NOMO-1 (cell line): ENCODE data around the gene TMA16.
"Not testable (repeated sequence)": the region's sequence is repeated elsewhere in the genome, so short reads cannot be mapped to it uniquely, and the experiment has no call there.

Experiments used
- DNase-seq, 2 experiments: peaks; one replicate each; lab custom pipeline; 2025; ENCODE audit not compliant: unreplicated experiment in 2 of 2; lab: John Stamatoyannopoulos, UW

The TMA16 gene

DNA sequence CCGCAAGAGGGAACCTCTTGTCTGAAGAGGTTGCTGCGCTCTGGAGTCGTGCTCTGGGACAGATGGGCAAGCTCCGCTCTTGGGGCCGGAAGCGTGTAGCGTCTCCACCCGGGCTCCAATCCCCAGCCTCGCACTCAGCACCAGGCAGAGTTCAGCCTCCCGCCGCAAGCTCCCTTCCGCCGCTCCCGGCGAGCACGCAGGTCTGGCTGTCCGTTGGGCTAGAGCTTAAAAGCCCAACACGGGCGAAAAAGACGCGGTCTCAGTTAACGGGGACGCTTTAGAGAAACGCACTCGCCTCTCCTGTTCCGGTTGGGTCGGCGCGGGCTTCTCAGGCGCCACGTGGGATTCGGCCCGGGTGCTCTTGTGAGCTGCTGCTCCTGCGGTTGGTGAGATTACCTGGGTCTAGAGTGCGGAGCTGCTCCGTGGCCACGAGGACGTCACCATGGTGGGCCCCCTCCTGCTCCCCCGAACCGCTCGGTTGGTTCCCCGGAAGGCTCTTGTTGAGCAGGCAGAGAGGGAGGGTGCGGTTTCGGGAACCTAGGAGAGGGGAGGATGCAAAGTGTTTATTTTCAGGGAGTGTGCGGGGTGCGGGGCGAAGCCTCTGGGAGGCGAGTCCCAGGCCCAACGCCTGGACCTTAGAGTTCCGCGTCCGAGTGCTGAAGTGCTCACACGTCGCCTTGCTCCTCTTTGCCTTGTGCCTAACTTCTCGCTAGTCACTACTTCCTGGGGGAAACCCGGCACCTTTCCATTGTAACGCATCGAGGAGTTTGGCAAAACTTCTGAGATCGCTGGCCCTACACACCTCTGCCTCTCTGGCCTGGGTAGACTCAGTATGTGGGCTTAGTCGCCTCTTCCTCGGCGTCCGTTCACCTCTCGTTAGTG is at the start of gene TMA16:
TSS of gene TMA16 (plus strand) at position 331 of the 882 bp plus-strand sequence. CDS start at position 443, 112 bp downstream.
- DNase-seq = peak; percentile 78 to 82

GRCh38 chr4:163447023-163447422 is 47.5 kb upstream of the TMA16 start:
- not testable (repeated sequence) for DNase-seq

DNA sequence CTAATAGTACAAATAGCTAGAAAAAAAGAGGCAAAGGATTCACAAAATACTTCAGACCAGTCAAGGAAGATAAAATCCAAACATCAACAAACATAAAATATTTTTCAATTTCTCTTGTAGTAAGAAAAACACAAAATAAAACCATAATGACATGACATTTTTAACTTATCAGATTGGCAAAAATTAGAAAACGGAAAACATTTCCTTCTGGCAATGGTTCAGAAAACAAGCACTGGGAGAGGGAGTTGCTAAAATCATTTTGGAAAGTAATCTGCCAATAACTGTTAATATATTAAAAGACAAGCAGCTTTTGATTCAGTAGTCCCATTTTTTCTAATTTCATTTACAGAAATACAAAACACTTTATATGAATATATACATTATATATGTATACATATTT is 47.0 kb upstream of the TMA16 start:
- DNase-seq = no peak

DNA sequence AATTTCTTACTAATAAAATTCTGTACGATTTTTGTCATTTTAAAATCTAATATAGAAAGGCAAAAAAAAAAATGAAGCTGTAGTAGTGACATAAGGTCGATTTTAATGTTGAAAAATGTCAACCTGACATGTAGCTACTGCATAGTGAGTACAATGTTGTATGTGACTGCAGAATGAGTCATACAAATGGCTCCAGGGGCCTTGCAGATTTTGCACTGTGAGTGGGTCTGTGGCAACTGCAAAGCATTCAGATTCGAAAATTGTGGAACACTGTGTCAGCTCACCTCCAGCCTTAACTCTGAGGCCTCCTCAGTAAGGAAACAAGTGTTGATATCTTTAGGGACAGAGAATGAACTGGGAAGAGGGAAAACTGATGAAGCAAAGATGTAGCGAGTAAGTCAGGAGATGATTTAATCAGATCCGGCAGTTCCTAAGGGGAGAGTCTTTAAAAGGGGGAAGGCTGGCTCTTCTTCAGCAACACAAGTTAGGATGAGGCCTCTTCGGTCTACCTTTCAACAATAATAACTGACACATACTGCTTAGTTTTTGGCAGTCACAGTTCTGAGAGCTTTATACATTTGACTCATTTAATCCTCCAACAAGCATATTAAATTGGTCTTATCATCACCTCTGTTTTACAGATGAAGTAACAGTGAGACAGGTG is 45.8 kb upstream of the TMA16 start:
- DNase-seq = no peak

DNA sequence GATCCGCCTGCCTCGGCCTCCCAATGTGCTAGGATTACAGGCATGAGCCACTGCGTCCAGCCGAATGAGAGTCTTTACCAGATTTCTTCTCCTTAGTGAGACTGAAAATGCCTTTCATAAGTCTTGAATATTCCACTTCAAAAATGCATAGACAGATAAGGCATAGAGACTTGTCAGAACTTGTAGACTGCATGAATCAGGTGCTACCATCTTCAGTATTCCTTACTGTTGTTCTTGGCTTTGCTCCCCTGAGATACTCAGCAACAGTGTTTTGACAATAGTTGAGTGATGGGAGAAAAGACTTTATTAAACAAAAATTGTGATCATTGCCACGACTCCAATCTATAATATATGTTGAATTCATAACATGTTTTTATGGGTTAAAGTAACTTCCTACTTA is 31.9 kb upstream of the TMA16 start:
- no peak for DNase-seq

- no peak for DNase-seq
Observed at GRCh38 chr4:163467082-163467770, 27.3 kb upstream of the TMA16 start.

GRCh38 chr4:163470391-163470790 is 24.1 kb upstream of the TMA16 start:
- DNase-seq = peak in 1 of 2 experiments; percentile 18

DNA sequence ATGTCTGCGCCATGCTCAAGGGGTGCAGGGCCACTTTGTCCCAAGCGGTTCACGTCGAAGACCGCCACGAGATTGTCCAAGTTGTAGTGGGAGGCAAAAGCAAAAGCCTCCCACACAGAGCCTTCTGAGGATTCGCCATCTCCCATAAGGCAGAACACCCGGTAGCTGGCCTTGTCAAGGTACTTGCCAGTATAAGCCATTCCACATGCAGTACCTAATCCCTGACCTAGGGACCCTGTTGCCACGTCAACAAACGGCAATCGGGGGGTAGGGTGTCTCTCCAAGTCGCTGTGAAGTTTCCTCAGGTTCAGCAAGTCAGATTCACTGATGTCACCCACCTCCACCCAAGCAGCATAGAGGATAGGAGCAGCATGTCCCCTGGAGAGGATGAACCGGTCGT is 21.4 kb upstream of the TMA16 start:
- no peak for DNase-seq

GRCh38 chr4:163473576-163473975 is 20.9 kb upstream of the TMA16 start, which contains the start of gene TKTL2:
Gene TKTL2, minus strand, starts transcription at chr4:163473754. Its CDS starts 20 bp downstream, at chr4:163473734.
- DNase-seq = no peak

DNA sequence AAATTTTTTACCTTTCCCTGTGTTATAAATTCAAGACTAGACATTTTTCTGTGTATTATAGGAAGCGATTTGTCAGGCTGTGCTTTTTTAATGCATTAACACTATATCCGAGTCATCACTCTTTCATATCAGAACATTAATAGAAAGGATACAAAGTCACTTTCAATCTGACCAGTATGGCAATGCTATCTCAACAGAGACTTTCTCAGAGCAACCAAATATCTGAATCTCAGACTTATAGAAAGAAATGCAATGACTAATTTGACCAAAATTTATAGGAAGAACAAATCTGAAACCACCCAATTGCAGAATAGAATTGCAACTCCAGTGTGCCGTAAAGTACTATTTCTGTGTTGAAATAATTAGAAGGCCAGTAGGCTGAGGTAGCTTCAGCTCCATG is 20.5 kb upstream of the TMA16 start:
- no peak for DNase-seq

DNA sequence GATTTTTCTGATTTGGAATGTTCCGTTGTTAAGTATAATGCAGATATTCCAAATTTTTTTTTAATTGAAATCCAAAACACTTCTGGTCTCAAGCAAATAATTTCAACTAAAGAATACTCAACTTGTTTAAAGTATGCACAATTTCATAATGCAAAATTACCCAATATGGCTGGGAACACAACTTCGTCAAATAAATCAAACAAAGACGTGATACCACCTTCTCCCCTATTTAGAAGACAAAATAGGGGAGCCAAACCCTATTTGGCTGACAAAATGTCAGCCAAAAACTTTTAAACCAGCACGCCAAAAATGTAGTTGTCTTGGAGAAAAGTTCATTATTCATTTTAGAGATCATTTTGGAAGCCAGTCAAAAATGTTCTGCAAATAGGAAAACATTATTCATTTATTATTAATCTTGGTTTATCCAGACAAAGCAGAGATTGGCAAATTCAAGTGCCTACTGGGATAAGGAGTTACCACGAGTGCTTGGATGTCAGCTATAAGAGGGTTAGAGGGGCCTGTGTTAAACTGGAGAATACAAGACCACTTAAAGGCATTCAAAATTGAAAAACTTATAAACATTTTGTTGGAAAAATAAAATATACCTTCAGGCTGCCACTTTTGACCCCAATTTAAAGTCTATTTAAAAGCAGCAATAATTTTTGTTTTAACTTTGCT is 17.6 kb upstream of the TMA16 start:
- DNase-seq = no peak

GRCh38 chr4:163482190-163482589 is 12.3 kb upstream of the TMA16 start:
- DNase-seq = peak; percentile 84 to 94

DNA sequence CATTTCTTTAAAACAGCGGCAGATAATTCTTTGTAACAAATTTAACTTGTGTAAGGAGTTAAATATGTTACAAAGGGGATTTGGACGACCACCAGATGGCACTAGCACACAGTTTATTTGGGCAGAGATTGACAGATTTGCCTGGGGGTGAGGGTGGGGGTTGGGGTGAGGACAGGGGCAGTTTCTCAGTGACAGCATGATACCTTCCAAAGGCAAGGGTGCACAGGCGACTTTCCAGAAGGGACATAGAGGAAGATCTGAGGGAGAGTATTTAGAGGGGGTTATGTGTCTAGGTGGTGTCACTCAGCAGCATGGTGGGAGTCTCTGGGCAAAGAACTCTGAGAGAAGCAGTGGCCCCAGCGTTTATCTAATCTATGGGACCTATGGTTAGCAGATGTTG is 9.6 kb upstream of the TMA16 start:
- DNase-seq = peak; percentile 34 to 42

DNA sequence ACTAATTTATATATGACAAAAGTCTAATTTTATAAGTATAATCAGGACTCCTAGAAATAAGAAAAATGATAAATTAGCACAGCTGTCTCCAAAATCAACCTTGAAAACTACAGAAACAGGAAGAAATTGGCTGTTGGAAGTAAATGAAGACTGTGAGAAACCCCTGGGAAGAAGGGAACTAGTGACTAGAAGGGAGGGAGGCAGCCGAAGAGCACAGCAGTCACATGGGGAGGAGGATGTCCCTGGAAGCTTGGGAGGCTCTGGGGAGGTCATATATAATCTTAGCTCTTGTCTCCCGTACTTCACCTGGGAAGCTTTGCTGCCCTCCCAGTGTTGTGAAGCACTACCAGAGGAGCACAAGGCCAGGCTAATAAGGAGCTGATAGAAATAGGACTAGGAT is 8.9 kb upstream of the TMA16 start:
- no peak for DNase-seq

GRCh38 chr4:163486321-163486720 is 8.2 kb upstream of the TMA16 start:
- DNase-seq = no peak

- no peak for DNase-seq
Observed at GRCh38 chr4:163489929-163490328, 4.6 kb upstream of the TMA16 start.

DNA sequence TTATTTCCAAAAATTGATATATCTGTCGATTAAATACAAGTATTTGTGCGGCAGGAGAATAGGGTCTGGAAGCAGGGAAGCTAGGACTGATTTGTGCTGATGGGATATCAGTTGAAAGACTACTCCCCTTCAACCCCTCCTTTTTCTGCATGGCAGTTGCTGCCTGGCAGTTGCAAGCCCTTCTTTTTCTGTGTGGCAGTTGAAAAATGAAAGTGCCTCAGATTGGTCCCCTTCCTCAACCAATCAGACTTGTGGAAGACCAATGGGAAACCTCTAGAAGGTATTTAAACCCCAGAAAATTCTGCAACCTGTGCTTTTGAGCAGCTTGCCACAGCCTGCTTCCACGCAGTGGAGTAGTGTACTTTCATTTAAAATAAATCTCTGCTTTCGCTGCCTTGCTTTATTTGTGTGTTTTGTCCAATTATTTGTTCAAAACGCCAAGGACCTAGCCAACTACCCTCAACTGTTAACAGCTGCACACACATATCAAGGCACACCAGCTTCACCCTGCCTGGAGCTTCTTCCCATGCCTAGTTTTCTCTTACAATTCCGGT is 1.5 kb upstream of the TMA16 start:
- no peak for DNase-seq

DNA sequence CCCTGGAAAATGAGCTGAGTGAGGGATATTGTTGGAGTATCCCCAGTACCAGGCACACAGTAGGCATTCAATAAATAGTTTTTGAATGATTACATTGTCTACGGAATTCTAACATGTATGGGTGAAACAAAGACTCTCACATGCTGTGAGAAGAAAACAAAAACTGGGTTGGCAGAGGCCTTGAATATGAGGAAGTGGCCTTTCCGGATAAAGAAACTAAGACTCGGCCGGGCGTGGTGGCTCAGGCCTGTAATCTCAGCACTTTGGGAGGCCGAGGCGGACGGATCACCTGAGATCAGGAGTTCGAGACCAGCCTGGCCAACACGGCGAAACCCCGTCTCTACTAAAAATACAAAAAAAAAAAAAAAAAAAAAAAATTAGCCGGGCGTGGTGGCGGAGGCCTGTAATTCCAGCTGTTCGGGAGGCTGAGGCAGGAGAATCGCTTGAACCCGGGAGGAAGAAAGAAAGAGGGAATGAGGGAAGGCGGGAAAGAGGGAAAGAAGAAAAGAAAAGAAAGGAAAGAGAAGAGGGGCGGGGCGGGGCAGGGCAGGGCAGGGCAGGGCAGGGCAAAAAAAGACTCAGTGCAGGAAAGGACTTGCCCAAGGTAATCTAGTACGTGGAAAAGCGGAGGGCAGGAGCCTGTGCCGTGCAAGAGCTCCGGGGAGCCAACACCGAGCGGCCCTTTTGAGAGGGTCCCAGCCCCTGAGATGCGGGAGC is 689 bp upstream of the TMA16 start:
- peak; percentile 64 to 70 for DNase-seq

DNA sequence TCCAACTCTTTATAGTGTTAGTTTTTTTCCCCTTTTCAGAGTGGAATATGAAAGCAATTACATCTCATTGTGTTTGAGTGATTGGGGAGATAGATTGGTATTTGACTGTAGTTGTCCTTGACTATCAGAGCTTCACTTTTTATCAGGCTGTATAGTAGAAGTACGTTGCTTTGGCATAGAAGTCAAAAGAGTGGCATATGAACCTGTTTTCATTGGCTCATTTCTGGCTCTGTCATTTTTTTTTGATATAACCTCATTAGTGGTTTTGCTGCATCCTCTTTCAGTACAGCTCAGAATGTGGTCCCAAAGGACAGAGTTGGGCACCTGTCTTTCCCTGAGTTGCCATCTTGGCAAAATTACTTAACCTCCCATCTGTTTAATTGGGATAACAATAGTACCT is 1.4 kb downstream of the TMA16 start:
- peak; percentile 32 to 54 for DNase-seq

DNA sequence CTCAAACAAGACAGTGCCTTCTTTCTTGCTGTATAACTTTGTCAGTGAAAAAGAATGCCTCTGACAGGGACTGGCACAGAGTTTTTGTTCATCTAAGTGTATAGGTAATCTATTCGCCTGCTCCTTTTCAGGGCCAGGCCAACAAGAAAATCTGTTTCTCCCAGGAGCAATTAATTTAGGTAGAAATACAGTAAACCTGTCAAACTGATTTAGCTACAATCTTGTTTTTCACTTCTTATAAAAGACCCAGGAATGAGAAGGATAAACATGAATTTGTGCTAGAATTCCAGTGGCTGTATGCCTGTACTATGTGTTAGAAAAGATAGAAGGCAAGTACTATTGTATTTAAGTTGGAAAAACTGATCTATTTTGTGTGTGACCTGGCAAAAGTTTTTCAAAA is 6.1 kb downstream of the TMA16 start:
- no peak for DNase-seq
